HL-60 (cell line): Measurements from ENCODE around the gene FEZ2.

ENCODE experiments used
- GABPA ChIP-seq: IDR thresholded peaks from 2 replicates; pipeline ENCODE4 v1.6.1; 2012; ENCODE audit warnings: low read depth
- POLR2AphosphoS5 ChIP-seq: IDR thresholded peaks from 2 replicates; pipeline ENCODE4 v1.6.1; 2012; ENCODE audit warnings: low read depth
- SPI1 ChIP-seq: IDR thresholded peaks from 2 replicates; pipeline ENCODE4 v1.6.1; 2012; ENCODE audit warnings: low read depth, mild to moderate bottlenecking, borderline replicate concordance
- TF ChIP-seq, protein P1 (sequence below): IDR thresholded peaks from one replicate; pipeline ENCODE4 v1.5.1; 2011; ENCODE audit warnings: low read length, control low read depth, inconsistent platforms; ENCODE audit not compliant: insufficient read depth
- TF ChIP-seq, protein P2 (sequence below): IDR thresholded peaks from 2 replicates; pipeline ENCODE4 v1.6.1; 2012; ENCODE audit warnings: low read depth; ENCODE audit not compliant: insufficient replicate concordance

DNA sequence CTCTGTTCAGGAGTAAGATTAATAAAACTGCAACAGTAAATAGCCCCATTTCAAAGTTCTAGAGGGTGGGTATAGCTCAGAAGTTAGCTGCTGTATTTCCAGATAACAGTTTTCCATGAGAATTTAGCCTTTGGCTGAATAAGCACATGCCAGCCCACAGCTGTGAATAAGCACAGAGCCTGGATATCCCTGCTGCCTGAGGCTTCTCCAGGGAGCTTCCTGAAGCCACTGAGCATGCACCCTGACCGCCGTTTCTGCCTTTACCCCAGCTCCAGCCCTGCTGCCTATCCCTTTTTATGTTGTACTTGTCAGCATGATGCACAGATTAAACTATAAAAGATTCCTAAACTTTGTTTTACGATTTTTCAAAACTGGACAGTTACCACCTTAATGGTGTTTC is 85.3 kb downstream of the FEZ2 start:
- TF ChIP-seq, protein P1, sequence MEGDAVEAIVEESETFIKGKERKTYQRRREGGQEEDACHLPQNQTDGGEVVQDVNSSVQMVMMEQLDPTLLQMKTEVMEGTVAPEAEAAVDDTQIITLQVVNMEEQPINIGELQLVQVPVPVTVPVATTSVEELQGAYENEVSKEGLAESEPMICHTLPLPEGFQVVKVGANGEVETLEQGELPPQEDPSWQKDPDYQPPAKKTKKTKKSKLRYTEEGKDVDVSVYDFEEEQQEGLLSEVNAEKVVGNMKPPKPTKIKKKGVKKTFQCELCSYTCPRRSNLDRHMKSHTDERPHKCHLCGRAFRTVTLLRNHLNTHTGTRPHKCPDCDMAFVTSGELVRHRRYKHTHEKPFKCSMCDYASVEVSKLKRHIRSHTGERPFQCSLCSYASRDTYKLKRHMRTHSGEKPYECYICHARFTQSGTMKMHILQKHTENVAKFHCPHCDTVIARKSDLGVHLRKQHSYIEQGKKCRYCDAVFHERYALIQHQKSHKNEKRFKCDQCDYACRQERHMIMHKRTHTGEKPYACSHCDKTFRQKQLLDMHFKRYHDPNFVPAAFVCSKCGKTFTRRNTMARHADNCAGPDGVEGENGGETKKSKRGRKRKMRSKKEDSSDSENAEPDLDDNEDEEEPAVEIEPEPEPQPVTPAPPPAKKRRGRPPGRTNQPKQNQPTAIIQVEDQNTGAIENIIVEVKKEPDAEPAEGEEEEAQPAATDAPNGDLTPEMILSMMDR, result no peak
- TF ChIP-seq GABPA (no peak), POLR2AphosphoS5 (no peak), SPI1 (no peak)
- TF ChIP-seq, protein P2, sequence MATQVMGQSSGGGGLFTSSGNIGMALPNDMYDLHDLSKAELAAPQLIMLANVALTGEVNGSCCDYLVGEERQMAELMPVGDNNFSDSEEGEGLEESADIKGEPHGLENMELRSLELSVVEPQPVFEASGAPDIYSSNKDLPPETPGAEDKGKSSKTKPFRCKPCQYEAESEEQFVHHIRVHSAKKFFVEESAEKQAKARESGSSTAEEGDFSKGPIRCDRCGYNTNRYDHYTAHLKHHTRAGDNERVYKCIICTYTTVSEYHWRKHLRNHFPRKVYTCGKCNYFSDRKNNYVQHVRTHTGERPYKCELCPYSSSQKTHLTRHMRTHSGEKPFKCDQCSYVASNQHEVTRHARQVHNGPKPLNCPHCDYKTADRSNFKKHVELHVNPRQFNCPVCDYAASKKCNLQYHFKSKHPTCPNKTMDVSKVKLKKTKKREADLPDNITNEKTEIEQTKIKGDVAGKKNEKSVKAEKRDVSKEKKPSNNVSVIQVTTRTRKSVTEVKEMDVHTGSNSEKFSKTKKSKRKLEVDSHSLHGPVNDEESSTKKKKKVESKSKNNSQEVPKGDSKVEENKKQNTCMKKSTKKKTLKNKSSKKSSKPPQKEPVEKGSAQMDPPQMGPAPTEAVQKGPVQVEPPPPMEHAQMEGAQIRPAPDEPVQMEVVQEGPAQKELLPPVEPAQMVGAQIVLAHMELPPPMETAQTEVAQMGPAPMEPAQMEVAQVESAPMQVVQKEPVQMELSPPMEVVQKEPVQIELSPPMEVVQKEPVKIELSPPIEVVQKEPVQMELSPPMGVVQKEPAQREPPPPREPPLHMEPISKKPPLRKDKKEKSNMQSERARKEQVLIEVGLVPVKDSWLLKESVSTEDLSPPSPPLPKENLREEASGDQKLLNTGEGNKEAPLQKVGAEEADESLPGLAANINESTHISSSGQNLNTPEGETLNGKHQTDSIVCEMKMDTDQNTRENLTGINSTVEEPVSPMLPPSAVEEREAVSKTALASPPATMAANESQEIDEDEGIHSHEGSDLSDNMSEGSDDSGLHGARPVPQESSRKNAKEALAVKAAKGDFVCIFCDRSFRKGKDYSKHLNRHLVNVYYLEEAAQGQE, result no peak
